B cell (primary cell): Measurements from ENCODE around the gene PITX3.

ENCODE experiments used
- CTCF ChIP-seq: fragments of 200-600 bp; IDR thresholded peaks from one replicate; pipeline ENCODE4 v1.8.0; 2022; ENCODE audit warnings: antibody characterized with exemption, mild to moderate bottlenecking
- EZH2 ChIP-seq: IDR thresholded peaks from 2 replicates; pipeline ENCODE4 v1.6.1; 2012; ENCODE audit warnings: borderline replicate concordance, low read depth, mild to moderate bottlenecking, moderate library complexity, low read length; ENCODE audit not compliant: insufficient read depth, poor library complexity, severe bottlenecking

- TF ChIP-seq CTCF (no peak), EZH2 (no peak)
Observed at GRCh38 chr10:102275343-102275742, 34.0 kb upstream of the PITX3 start.
